ENCODE data around the gene FHIT.

- no peak for TF ChIP-seq CTCF (IDR thresholded peaks at IDR 0.05)
- no peak for TF ChIP-seq ELF1 (IDR thresholded peaks at IDR 0.05)
- TF ChIP-seq TAF1 (IDR thresholded peaks at IDR 0.05; ENCODE audit: borderline replicate concordance, low read depth, low read length): no peak
- no peak for TF ChIP-seq SMC3 (IDR thresholded peaks at IDR 0.05; ENCODE audit: low read depth, low read length)
- TF ChIP-seq MAX (IDR thresholded peaks at IDR 0.05; ENCODE audit: low read depth): no peak
- no peak for TF ChIP-seq USF1 (IDR thresholded peaks at IDR 0.05; ENCODE audit: borderline replicate concordance, low read depth)
- no peak for TF ChIP-seq EP300 (IDR thresholded peaks at IDR 0.05; ENCODE audit: borderline replicate concordance in 1 of 2, low read depth in 1 of 2, low read length in 1 of 2)
- no peak for TF ChIP-seq RCOR1 (IDR thresholded peaks at IDR 0.05; ENCODE audit: low read length)
- no peak for TF ChIP-seq REST (IDR thresholded peaks at IDR 0.05; ENCODE audit: low read depth, low read length)
- no peak for TF ChIP-seq CHD2 (IDR thresholded peaks at IDR 0.05; ENCODE audit: low read length, partially characterized antibody)
- no peak for TF ChIP-seq GABPA (IDR thresholded peaks at IDR 0.05; ENCODE audit: low read depth)
- TF ChIP-seq RAD21 (IDR thresholded peaks at IDR 0.05; ENCODE audit: low read length): no peak
- no peak for TF ChIP-seq POLR2AphosphoS5 (IDR thresholded peaks at IDR 0.05; ENCODE audit: low read depth, low read length)
These were observed 1280.9 kb downstream of the FHIT start for GRCh38 chr3:59970376-59970775.
